ENCODE results near the gene PTS.
"Not testable (repeated sequence)": the region's sequence is repeated elsewhere in the genome, so short reads cannot be mapped to it uniquely, and the experiment has no call there.

Gene PTS

DNA sequence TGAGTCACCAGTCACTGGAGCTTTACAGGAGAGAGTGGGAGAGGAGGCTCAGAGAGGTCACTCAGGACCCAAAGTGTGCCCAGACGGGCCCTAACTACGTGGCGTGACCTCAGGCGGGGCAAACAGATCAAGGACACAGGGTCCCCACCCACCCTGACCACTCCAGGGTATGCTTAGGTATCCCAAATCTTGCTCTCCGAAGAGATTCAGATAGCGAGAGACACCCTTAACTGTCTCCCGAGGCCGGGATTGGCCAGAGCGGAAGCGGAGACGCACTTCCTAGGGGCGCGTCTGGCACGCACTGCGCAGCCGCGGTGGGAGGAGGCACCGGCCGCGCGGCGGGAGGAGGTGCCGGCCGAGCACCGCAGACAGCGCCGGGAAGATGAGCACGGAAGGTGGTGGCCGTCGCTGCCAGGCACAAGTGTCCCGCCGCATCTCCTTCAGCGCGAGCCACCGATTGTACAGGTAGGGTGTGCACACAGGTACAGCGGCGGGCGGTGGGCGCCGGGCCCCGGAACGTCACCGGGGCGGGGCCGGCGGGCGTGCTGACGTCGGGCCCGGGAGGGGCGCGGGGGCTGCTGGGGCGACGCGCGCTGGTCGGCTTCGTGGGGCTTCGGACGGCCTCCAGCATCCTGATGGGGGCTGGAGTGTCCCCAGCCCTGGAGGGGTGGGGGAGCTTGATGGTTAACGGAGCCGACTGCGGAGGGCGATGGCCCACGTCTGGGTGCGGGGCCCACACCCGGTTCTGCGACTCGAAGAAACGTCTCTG, at the start of gene PTS:
Gene PTS, plus strand, starts transcription at position 367 of the 769 bp plus-strand sequence. Its CDS starts 16 bp downstream, at position 383.
- DNase-seq (ENCODE audit: low spot score): peak; percentile 88

DNA sequence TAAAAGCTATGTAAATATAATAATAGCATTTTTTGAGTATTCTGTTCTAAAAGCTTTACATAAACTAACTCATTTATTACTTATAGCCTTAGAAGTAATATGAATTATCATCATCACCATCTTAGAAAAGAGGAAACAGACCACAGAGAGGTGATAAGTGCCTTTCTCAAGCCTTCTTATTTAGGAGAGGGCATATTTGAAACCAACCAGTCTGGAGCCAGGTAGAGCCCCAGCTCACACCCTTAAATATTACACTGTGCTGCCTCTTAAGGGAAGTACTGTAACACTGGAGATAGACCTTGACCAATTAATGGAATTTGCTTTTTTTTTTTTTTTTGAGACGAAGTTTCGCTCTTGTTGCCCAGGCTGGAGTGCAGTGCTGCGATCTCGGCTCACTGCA, 48.6 kb upstream of the PTS start:
- DNase-seq (ENCODE audit: low spot score): no peak

DNA sequence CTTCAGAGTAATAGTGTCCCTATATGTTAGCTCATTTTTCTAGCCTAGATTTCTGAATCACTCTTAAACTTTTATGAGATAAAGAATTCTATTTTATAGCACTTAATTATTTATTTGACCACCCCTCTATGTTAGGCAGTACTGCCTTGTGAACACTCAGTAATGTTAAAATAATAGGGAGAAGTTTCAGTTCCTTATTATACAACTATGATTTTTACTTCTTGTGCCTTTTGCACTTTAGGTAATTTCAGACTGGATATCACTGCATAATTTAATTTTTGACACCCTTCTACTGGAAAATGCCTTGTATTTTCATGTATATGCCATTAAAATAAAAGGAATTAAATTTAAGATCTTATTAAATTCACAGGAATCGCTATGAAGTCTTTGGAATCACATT, 47.8 kb upstream of the PTS start:
- no peak for DNase-seq (ENCODE audit: low spot score)

DNA sequence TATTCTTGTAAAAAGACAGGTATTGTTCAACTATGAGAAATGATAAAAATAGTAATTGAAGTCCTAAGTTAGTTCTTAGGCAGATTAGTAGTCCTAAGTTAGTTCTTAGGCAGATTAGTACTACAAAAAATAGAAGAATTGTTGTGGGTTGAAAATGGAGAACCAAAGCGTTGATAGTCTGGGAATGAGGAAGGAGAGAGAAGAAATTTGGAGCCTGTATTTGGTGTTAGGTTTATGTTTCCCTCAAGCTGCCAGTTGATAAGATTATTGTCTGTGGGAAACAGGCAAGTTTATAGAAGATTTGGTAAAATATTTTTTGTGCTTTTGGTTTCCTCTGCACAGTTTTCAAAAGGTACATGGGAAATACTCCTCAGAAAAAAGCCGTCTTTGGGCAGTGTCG, 47.3 kb upstream of the PTS start:
- DNase-seq (ENCODE audit: low spot score): no peak

DNA sequence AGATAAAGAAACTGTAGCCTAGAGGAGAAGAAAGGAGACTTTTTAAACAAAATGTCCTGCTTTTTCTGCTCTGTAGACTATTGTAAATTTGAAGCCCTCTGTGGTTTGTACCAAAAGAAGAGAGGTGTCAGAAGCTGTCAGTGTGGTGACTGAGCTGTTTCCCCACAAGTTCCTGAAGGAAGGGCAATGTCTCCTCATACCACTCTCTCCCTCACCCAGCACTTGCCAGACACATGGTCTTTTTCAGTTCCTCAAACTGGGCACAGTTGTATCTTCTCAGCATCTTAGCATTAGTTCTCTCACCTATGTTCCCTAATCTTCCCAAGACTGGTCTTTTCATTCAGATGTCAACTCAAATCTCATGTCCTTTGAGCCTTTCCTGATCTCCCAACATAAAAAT, 46.6 kb upstream of the PTS start:
- DNase-seq (ENCODE audit: low spot score): peak; percentile 61

DNA sequence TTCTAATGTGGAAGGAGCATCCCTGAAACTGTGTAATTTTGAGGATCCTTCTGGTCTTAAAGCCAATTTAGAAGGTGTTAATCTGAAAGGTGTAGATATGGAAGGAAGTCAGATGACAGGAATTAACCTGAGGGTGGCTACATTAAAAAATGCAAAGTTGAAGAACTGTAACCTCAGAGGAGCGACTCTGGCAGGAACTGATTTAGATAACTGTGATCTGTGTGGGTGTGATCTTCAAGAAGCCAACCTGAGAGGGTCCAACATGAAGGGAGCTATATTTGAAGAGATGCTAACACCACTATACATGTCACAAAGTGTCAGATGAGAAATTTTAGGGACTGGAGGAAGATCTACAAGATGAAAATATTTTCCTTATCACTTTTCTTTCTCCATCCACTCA, 43.4 kb upstream of the PTS start:
- DNase-seq (ENCODE audit: low spot score): no peak

DNA sequence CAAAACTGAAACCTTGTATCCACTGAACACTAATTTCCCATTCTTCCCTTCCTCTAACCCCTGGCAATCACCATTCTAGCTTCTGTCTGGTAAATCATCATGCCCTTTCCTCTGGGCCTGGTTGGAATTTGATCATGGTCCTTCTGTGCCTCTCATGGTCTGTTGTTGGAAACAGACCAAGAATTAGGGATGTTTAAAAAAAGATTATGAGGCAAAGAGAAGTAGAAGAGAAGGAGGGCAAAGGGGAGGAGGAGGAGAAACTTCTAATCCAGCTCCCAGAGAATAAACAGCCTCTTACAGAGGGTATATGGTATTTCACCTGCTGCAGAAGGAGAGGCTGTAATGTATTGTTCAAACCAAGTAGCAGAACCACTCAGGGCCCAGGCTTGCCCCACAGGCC, 40.3 kb upstream of the PTS start:
- no peak for DNase-seq (ENCODE audit: low spot score)

DNA sequence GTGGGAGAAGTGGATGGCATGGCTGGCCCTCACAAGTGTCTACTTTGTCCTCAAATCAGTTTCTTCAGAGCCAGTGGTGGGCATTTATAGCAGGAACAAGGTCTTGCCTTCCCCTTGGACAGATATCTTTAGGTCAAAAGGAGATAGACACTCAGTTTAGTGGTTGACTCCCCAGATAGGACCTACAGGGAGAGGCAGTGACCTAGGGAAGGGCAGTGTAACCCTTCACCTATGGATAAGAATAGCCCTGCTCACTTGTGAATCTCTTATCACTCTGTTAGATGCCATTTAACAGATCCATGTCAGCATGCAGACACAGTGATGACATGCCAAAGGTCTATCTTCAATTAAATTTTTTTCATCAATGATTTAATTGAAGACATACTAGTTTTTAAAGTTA, 39.9 kb upstream of the PTS start:
- DNase-seq (ENCODE audit: low spot score): no peak

DNA sequence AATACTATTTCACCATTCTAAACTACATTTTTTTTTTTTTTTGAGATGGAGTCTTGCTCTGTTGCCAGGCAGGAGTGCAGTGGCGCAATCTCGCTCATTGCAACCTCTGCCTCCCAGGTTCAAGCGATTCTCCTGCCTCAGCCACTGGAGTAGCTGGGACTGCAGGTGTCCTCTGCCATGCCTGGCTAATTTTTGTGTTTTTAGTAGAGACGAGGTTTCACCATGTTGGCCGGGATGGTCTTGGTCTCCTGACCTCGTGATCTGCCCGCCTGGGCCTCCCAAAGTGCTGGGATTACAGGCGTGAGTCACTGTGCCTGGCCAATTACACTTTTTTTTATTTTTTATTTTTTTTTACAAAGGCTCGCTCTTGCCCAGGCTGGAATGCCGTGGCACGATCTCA, 31.1 kb upstream of the PTS start:
- DNase-seq (ENCODE audit: low spot score): not testable (repeated sequence)

DNA sequence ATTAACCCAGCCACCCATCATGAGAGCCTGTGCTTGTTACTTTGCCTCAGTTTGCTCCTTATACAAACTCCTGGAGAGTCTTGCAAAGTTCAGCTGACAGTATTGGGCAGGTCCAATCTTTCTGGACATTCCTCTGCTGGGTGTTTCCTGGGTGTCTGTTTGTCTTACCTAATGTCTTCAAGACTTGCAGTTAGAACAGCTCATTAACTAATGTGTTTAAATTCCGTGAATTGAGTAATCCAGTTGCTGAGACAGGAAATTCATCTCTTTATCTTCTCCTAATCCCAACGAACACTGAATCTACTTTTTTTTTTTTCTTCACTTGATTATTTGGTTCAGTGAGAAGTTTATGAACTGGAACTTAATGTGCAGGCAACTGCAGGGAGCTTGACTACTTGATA, 30.3 kb upstream of the PTS start:
- DNase-seq (ENCODE audit: low spot score): no peak

DNA sequence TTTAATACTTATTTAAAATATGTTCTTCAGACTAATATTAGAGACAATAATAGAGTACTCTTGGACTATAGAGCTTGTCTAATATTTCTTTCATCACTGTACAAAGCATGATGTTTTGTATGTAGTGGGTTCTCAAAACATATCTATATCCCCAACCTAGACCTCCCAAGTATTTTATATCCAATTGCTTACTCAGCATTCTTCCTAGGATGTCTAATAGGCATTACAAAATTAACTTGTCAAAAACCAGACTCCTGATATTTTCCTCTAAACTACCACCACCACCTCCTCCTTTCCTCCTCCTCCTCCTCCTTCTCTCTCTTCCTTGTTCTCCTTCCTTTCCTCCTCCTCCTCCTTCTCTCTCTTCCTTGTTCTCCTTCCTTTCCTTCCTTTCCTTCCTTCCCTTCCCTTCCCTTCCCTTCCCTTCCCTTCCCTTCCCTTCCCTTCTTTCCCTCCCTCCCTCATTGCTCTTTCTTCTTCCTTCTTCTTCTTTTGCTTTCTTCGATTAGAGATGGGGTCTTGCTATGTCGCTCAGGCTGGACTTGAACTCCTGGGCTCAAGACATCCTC, 29.6 kb upstream of the PTS start:
- no peak for DNase-seq (ENCODE audit: low spot score)

DNA sequence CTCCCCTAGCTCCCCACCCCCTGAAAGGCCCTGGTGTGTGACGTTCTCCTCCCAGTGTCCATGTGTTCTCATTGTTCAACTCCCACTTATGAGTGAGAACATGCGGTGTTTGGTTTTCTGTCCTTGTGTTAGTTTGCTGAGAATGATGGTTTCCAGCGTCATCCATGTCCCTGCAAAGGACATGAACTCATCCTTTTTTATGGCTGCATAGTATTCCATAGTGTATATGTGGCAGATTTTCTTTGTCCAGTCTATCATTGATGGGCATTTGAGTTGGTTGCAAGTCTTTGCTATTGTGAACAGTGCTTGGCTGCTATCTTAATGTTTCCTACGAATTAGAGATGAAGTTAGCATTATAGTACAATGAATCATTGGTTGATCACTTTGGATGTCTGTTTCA, 27.1 kb upstream of the PTS start:
- not testable (repeated sequence) for DNase-seq (ENCODE audit: low spot score)

DNA sequence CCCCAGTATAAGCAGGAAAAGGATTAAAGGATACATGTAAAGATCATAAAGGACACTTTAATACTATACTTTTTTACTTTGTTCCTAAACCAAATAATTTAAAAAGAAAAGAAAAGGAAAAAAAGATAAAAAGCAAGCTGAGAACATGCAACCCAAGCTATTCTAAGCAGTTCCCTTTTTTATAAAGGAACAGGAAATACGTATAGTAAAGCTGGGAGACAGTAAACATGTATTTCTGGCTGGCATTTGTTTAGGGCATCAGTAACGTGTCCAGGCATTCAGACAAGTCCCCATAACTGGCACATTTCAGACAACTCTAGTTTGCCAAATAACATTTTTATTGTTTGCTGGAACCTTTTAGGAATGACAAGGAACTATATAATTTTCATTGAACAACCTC, 26.0 kb upstream of the PTS start:
- DNase-seq (ENCODE audit: low spot score): no peak

DNA sequence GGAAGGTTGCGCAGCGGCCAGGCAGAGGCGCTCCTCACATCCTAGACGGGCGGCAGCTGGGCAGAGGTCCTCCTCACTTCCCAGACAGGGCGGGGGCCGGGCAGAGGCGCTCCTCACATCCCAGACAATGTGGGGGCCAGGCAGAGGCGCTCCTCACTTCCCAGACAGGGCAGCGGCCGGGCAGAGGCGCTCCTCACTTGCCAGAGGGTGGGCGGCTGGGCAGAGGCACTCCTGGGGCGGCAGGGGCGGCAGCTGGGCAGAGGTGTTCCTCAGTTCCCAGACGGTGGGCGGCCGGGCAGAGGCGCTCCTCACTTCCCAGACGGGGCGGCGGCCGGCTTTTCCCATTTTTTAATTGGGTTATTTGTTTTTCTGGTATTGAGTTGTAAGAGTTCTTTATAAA, 20.2 kb upstream of the PTS start:
- DNase-seq (ENCODE audit: low spot score): no peak

DNA sequence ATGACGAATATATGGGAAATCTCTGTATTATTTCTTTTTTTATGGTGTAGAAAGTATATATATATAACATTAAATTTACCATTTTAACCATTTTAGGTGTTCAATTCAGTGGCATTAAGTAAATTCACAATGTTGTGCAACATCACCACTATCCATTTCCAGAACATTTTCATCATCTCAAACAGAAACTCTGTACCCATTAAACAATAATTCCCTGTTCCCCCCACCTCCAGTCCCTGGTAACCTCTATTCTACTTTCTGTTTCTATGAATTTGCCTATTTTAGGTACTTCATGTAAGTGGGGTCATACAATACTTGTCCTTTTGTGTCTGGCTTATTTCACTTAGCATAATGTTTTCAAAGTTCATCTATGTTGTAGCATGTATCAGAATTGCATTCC, 15.3 kb upstream of the PTS start:
- DNase-seq (ENCODE audit: low spot score): no peak

DNA sequence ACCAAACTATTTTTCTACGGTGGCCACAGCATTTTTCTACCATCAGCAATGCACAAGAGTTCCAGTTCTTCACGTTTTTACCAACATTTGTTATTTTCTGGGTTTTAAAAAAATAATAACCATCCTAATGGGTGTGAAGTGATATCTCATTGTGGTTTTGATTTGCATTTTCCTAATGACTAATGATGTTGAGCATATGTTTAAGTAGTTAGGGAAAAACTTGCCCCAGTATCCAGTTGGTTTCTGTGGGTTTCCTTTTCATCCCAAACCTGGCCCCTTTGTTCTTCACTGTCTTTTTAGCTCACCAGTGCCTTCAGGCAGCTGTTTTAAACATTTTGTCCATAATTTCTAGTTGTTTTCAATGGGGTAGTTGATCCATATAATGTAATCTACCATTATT, 14.7 kb upstream of the PTS start:
- DNase-seq (ENCODE audit: low spot score): no peak

DNA sequence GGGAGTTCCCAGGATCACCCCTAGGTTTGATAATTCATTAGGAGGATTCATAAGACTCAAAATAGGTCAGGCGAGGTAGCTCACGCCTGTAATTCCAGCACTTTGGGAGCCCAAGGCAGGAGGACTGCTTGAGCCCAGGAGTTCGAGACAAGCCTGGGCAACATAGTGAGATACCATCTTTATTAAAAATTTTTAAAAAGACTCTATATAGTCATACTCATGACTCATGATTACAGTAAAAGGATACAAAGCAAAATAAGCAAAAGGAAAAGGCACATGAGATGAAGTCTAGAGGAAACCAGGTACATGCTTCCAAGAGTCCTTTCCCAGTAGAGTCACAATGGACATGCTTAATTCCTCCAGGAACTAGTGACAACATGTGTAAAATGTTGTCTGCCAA, 13.9 kb upstream of the PTS start:
- no peak for DNase-seq (ENCODE audit: low spot score)

DNA sequence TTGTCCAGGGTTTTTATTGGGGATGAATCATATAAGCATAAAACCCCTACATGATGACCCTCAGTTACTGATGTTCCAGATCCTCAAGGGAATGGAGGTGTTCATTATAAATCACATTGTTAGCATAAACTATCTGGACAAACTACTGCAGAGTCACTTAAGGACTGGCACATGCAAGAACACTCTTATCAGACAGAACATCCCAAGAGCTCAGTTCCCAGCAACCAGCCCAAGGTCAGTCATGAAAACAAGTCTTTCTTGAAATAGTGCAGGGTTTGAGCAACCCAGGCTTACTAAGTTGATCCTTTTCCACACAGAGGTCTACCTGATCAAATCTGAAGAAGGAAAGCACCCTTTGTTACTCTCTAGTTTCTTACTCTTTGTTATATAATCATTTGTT, 13.5 kb upstream of the PTS start:
- DNase-seq (ENCODE audit: low spot score): no peak

DNA sequence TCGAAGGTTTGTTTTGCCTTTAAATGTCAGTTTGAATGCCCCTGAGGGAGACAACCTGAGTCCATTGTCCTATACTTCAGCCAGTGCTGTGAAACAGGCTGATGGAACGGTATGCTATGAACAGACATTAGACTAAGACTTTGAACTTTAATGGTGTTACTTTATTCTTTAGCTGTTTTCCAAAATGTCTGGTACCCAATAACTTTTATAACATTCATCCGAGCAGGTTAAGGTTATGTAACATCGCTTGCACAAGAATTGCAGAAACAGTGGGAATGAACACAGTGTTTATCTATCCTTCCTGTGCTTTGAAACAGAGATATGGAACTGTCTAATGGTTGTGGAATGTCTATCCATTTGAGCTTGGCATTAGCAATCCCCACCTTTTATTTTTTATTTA, 12.5 kb upstream of the PTS start:
- DNase-seq (ENCODE audit: low spot score): no peak

DNA sequence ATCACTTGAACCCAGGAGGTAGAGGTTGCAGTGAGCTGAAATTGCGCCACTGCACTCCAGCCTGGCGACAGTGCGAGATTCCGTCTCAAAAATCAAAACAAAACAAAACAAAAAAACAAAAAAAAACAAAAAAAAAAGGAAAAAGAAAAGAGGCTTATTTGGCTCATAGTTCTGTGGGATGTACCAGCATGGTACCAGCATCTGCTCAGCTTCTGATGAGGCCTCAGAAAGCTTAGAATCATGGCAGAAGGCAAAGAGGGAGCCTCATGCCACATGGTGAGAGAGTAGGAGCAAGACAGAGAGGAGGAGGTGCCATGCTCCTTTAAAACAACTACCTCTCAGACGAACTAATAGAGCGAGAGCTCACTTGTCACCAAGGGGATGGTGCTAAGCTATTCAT, 10.6 kb upstream of the PTS start:
- DNase-seq (ENCODE audit: low spot score): no peak

DNA sequence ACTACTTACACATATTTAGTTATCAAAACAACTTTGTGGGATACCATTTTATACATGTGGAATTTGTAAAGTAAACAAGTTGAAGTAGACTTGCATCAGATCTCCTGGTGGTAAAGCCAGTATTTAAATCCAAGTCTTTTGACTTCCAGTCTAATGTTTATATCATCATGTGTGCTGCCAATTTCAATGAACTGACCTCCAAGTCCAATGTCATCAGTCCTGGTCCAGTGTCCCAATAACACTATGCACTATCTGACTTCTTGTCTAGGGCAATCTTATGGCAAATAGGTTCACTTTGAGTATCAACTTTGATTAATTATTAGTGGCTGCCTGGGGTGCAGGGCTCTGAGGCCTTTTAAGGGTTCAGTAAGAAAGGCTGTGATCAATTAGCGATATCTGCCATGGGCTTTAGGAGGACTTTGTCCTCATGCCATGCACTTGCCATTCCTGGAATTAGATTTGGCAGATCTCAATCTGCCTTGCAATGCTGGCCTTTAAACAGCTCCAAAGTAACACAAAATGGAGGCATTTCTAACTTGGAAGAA, 9.6 kb upstream of the PTS start:
- no peak for DNase-seq (ENCODE audit: low spot score)

DNA sequence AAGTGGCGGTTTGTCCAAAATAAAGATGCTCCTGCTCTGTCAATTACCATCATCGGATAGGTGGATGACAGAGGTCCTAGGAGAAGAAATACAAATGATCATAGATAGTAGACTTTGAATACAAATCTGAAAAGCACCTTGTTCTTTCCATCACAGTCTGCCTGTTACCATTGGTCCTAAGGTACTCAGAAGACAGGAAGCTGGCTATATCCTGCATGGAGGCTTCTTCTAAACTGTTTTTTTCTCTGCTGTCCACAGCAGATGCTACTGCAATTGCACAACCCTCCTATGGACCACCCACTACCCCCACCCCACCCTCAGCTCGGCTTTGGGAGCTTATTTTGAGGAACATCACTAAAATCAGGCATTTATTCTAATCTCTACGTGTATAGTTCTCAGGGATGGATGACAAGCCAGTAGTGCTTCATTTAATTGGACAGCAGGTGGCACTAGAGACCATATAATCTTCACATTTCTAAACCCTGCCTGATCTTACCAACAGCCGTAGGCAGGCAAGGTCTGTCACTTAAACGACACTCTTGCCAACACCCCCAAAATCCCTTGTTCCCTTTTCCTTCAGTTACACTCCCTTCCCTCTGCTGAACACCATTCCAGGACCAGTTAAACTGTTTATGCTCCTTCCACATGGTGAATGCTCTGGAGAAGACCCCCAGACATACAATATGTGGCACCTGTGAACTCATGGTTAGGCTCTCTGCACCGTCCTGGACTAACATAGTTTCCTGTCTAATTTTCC, 6.6 kb upstream of the PTS start:
- peak; percentile 79 for DNase-seq (ENCODE audit: low spot score)

DNA sequence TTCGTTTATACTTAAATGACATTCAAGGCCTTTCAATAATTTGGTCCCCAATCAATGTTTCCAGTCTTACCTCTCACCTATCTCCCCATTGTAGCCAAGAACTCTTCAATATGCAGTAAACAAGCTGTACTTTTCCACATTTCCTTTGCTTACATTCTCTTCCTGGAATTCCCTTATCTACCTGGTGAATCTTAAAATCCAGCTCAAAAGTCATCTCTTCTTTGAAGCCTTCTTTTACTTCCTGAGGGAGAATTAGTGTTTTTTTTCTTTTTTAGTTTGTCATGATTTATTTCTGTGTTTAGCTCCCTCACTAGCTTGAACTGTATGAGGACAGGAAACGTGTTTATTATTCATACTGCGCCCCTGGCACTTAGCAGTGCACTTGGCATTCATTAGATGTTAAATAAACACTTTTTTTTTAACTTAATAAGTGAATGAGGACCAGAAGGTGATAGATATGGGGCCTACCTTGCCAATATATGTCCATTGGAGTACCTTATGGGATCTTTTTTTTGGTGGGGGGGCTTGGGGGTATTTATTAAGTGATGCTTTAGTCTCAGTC, 4.9 kb upstream of the PTS start:
- no peak for DNase-seq (ENCODE audit: low spot score)
